GM10248 (cell line): ENCODE results near the gene KCNK13.
"Not testable (repeated sequence)": the region's sequence is repeated elsewhere in the genome, so short reads cannot be mapped to it uniquely, and the experiment has no call there.

Experiments used
- CTCF ChIA-PET: fragments of 300-600 bp; sonication (Branson Sonifier 250); formaldehyde crosslinking; extraction: SDS; loops from one replicate; lab custom pipeline; 2021; ENCODE audit warnings: antibody characterized with exemption; lab: Yijun Ruan, JAX
- POLR2A ChIA-PET: fragments of 350-650 bp; sonication (Branson Sonifier 250); formaldehyde crosslinking; extraction: SDS; loops from one replicate; lab custom pipeline; 2020; ENCODE audit warnings: antibody characterized with exemption; lab: Yijun Ruan, JAX
- DNase-seq: peaks from one replicate; pipeline ENCODE4 v3.0.0; 2012; ENCODE audit errors: extremely low spot score
- TF ChIP-seq, protein P1 (sequence below): IDR thresholded peaks from 2 replicates; pipeline ENCODE4 v1.5.1; 2012; ENCODE audit warnings: mild to moderate bottlenecking, low read depth; ENCODE audit errors: extremely low read depth, missing control alignments, control extremely low read depth

Gene KCNK13

GRCh38 chr14:90204516-90204915 lies 142.7 kb downstream of the KCNK13 start:
- DNase-seq: no peak
- CTCF ChIA-PET: no interaction called here
- TF ChIP-seq, protein P1, sequence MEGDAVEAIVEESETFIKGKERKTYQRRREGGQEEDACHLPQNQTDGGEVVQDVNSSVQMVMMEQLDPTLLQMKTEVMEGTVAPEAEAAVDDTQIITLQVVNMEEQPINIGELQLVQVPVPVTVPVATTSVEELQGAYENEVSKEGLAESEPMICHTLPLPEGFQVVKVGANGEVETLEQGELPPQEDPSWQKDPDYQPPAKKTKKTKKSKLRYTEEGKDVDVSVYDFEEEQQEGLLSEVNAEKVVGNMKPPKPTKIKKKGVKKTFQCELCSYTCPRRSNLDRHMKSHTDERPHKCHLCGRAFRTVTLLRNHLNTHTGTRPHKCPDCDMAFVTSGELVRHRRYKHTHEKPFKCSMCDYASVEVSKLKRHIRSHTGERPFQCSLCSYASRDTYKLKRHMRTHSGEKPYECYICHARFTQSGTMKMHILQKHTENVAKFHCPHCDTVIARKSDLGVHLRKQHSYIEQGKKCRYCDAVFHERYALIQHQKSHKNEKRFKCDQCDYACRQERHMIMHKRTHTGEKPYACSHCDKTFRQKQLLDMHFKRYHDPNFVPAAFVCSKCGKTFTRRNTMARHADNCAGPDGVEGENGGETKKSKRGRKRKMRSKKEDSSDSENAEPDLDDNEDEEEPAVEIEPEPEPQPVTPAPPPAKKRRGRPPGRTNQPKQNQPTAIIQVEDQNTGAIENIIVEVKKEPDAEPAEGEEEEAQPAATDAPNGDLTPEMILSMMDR: no peak
- POLR2A ChIA-PET: no interaction called here

- TF ChIP-seq, protein P1: no peak
- CTCF ChIA-PET: no interaction called here
- POLR2A ChIA-PET: interaction anchor here (0.6 kb wide), 1 partner anchor 20 kb away, joined by 6 read pairs; no protein-coding TSS in a partner anchor
- DNase-seq: no peak
These were observed 151.4 kb downstream of the KCNK13 start for GRCh38 chr14:90213099-90213748.

DNA sequence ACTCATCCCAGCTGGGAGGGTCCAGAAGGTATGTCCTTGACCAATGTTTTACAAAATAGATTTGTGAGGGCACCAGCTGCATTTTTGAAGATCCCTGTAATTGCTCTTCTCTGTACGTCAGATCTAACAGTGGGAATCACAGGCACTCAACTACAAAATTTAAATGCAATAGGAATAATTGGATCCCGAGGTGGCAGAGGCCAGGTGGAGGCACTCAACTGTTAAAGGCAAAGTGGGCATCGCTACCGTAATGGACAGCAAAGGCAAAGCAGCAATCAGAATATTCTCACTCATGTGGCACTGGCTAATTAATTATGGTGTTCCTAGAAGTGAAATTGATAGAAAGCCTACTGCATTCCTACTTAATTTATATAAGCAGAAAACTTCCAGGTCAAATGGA lies 166.7 kb downstream of the KCNK13 start:
- DNase-seq: no peak
- TF ChIP-seq, protein P1: no peak
- ChIA-PET CTCF (no interaction called here), POLR2A (no interaction called here)

GRCh38 chr14:90229942-90230341 lies 168.1 kb downstream of the KCNK13 start:
- CTCF ChIA-PET: interaction anchor here (0.6 to 1.2 kb wide), 2 partner anchors 204 to 291 kb away, joined by 3 read pairs; no protein-coding TSS in a partner anchor
- POLR2A ChIA-PET: not testable (repeated sequence)

More at GRCh38 chr14:90229942-90230341, 168.1 kb downstream of the KCNK13 start:
- DNase-seq: not testable (repeated sequence)
